HG03135 (cell line): ENCODE results near the gene C22orf39.

Experiments used
- ATAC-seq: cut with Tn5 transposase; IDR thresholded peaks from one replicate; pipeline ENCODE4 v1.9.1; 2021; ENCODE audit warnings: mild to moderate bottlenecking, moderate library complexity; ENCODE audit not compliant: unreplicated experiment

The C22orf39 gene, protein sequence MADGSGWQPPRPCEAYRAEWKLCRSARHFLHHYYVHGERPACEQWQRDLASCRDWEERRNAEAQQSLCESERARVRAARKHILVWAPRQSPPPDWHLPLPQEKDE

DNA sequence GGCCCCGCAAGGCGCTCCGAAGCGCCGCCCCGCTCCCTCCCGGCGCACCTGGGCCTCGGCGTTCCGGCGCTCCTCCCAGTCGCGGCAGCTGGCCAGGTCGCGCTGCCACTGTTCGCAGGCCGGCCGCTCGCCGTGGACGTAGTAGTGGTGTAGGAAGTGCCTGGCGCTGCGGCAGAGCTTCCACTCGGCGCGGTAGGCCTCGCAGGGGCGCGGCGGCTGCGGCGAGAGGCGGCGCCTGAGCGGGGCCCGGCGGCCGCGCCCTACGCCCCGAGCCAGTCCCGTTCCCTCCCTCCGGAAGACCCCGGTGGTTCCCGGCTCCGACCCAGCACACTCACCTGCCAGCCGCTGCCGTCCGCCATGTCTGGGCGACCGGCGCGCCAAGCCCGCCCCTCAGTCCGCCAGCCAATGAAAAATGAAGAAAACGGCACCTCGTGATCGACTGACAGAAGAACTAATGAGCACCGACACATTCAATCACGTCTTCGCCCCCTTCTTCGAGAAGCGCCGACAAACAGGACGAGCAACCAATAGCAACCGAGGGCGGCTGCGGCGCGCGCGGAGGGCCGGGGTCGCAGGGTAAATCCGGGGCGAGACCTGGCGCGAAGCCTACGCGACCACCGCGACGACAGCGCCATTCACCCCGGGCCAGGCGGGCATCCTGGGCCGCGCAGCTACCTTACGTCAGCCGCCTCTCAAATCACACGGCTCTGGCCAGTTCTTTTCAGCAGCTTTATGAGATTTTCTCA is at the start of gene C22orf39:
TSS of gene C22orf39 (minus strand) at position 382 of the 746 bp plus-strand sequence. CDS start at position 359, 23 bp downstream.
- peak; percentile 84 for ATAC-seq

DNA sequence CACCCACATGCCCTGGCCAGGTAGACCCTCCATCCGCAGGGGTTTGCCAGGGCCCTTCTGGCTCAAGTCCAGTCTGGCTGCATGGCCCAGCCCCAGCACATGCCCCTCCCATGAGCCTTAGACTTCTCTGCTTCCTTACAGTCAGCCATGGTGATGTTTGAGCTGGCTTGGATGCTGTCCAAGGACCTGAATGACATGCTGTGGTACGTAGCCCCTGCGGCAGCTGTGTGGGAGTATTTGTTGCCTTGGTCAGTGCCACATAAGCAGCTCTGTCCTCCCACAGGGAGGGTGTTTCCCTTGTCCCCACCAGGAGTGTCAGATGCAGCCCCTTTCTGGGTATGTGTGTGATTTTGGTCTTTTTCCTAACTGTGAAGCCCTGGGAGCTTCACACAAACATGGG is 49.7 kb upstream of the C22orf39 start:
- ATAC-seq = no peak

DNA sequence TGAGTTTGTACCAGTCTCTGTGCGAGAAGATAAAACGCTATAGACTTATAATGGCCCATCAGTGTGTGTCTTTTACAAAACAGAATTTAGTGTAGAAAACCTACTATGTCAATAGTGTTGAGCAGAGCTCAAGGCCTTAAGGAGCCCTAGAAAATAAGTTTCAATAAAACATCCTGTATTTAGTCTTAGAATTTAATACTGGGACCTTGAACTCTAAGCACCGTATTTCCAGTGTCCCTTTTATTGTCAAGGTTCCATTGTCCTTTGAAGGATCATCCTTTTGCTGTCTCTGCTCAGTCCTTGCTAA is 48.8 kb upstream of the C22orf39 start:
- no peak for ATAC-seq

DNA sequence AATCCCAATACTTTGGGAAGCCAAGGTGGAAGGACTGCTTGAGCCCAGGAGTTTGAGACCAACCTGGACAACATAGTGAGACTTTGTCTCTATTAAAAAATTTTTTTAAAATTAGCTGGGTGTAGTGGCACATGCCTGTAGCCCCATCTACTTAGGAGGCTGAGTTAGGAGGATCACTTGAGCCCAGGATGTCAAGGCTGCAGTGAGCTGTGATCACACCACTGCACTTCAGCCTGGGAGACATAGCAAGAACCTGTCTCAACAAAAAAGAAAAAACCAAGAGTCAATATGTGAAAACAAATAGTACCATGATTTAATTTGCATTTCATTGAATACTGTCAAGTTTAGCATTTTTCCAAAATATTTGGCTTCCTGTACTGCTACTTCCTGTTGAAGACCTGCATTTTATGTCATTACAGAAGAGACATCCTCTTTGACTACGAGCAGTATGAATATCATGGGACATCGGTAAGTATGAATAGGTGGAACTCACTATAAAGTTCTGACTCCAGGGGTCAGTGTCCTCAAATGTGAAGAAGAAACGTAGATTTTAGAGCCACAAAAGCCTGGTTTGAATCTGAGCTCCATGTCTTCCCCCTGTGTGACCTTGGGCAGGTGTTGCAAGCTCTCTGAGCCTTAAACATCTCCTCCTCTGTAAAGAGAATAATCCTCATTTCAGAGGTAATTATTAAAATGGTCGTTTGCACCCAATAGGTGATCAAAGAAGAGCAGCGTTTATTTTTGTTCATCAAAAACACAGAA is 48.2 kb upstream of the C22orf39 start:
- no peak for ATAC-seq

DNA sequence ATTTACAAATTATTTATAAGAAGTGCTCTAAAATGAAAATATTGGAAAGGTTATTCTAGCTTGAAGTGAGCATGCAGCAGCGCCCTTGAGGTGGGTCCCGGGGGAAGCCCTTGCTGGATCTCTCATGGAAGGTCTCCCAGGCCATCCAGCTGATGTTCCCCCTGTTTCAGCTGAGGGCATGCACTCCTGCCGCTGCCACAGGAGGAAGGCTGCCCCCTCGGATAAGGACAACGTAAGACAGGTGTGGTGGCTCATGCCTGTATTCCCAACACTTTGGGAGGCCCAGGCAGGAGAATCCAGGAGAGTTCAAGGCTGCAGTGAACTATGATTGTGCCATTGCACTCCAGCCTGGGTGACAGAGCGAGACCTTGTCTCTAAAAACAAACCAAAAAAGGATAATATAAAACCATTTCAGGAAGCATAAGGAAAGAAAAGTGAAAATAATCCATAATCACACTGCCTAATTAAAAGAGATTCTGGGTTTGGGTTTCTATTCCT is 47.2 kb upstream of the C22orf39 start:
- no peak for ATAC-seq

DNA sequence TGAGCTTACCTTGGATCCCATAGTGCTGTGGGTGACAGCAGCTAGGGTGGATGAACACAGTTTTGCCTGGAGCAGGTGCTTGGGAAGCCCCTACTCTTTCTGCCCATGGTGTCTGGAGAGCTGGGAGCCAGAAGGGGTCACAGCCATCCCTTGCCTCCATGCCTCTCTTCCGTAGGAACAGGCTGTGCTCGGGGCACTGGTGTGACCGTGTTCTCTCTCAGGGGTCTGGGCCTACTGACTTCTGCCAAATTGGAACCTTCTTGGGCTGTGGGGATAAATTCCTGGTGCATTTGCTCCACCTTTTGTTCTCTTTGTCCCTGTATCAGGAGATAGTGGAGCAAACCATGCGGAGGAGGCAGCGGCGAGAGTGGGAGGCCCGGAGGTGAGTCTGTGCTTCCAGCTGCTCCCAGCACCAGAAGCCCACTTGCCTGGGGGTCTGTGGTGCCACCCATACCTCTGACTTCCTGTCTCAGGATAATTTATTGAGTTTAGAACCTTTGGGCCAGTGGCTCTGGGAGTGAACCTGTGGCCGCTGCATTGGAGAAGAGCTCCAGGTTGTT is 46.6 kb upstream of the C22orf39 start:
- no peak for ATAC-seq

DNA sequence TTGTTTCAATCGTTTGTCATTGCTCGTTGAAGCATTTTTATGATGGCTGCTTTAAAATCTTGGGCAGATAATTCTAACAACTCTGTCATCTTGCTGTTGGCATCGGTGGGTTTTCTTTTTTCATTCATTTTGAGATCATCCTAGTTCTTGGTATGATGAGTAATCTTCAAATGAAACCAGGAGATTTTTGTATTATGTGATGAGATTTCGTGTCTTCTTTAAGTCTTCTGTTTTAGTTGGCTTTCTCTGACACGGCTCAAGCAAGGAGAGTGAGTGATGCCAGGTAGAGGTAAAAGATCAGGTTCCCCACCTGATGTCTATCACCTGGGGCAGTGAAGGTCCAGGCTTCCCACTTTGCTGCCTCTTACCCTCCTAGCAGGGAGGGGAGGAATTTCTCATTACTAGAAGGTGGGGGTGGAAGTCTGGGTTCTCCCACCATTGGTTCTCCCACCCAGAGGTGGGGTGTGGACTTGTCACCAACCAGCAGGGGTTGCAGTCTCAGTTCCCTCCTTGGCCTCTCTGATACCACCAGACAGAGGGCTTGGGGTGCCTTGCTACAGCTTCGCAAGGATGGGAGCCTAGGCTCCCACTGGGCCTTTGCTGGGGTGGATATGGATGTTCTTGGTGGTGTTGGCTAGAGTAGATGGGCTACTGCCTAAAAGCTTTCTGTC is 45.1 kb upstream of the C22orf39 start:
- ATAC-seq = no peak

DNA sequence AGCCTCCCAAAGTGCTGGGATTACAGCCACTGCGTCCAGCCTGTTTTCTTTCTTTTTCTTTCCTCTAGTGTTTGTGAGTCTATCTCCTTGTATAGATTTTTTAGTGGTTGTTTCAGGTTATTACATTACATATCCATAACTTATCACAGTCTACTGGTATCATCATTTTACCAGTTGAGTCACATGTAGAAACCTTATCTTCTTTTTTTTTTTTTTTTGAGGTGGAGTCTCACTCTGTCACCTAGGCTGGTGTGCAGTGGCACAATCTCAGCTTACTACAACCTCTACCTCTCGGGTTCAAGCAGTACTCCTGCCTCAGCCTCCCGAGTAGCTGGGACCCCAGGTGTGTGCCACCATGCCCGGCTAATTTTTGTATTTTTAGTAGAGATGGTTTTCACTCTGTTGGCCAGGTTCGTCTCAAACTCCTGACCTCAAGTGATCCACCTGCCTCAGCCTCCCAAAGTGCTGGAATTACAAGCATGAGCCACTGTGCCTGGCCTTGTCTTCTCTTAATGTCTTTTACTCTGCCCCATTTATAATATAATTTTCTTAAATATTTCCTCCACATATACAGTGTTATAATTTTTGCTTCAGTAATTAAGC is 43.2 kb upstream of the C22orf39 start:
- no peak for ATAC-seq

DNA sequence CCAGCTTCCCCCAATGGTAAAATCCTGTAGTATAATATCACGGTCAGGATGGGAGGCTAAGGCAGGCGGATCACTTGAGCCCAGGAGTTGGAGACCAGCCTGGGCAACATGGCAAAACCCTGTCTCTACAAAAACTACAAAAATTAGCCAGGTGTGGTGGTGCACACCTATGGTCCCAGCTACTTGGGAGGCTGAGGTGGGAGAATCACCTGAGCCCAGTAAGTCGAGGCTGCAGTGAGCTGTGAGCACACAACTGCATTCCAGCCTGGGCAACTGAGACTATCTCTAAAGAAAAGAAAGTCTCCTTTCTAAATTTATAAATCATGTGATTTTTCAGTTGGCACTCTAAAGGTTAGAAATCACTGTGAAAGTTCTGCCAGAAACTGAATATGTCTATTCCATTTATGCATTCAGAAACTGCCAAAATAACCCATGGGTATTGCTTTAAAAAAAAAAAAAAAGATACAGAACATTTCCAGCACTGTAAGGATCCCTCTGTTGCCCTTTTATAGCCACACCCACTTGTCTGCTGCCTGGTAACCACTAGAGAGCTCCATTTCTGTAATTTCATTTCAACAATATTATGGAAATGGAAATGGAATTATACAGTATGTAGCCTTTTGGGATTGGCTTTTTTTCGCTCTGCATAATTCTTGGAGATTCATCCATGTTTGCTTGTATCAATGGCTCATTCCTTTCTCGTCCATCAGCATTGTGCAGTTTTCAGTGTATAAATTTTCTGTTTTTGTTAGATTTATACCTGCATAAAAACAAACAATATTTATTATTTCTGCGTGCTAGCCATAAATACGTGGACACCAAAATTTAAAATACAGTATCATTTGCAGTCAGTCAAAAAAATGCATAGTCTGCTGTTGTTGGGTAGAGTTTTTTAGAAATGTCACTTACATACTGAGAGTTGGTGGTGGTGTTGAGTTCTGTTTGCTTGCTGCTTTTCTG is 41.7 kb upstream of the C22orf39 start:
- no peak for ATAC-seq

DNA sequence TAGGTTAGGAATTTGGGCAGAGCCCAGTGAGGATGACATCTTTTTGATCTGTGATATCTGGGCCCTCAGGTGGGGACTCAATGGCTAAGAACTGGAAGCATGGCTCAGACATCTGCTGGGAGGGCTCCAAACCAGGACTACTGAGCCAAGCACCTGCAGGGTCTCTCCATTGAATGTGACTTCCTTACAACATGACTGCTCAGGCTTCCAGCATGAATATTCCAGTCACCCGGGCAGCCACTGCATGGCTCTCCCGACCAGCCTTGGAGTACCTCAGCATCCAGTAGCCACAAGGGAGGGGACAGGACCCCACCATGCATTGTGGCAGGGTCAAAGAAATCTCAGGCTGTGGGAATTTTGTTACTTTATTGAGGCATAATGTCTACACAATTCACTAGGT is 40.8 kb upstream of the C22orf39 start:
- no peak for ATAC-seq

DNA sequence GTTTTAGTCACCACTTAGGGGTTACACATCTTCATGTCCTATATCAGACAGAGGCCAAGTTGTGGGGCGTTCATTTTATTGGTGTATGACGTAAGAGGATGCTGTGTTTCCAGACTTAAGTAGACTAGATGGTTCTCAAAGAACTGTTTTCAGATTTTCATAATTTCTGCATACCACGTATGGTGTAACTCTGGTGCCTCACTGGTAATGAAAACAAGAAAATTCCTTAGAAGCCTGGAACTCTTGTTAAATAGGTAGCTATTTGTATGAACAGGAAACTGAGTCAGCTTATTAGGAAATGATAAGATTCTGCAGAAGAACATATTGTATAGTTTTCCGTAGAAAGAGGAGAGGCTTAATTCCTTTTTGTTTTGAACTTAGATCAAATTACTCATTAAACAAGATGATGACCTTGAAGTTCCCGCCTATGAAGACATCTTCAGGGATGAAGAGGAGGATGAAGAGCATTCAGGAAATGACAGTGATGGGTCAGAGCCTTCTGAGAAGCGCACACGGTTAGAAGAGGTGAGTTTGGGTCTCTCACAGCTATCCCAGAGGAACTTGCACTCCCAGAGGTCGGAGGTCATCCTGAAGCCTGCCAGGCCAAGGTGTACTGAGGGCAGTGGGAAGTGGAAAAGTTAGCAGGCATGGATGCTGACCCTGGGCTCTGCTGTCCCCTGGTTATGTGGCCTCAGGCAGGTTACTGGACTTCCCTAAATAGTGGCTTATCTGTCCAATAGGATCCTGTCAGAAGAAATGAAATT is 36.2 kb upstream of the C22orf39 start:
- no peak for ATAC-seq

DNA sequence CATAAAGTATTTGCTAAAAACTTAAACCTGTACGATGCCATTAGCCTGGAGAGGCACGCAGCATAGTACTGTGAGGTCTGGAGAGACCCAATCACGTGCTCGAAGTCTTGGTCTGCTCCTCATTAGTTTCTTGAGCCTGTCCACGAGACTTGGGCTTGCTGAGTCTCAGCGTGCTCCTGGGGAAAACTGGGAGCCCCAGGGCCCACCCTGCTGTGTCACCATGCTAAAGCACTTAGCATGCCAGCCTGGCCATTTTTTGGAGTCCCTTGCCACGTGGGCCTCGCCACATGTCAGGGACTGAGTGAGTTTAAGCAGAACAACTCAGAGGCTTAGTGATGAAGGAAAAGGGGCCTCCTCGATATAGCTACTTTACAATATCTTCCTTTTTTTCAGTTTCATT is 34.8 kb upstream of the C22orf39 start:
- no peak for ATAC-seq

DNA sequence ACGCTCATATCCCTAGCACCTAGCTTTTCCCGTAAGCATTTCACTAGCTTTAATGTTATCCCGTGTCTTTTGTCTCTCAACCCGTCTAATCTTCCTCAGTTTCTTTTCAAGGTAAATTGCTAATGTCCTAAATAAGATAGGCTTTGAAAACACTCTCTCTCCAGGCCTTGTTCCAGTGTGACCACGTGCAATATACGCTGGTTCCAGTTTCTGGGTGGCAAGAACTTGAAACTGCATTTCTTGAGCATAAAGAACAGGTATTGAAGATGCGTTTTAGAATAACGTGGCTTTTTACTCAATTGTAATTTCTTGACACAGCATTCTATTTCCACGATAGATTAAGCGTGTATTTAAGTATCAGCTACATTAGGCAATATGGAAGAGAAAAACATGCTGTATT is 33.3 kb upstream of the C22orf39 start:
- ATAC-seq = no peak

DNA sequence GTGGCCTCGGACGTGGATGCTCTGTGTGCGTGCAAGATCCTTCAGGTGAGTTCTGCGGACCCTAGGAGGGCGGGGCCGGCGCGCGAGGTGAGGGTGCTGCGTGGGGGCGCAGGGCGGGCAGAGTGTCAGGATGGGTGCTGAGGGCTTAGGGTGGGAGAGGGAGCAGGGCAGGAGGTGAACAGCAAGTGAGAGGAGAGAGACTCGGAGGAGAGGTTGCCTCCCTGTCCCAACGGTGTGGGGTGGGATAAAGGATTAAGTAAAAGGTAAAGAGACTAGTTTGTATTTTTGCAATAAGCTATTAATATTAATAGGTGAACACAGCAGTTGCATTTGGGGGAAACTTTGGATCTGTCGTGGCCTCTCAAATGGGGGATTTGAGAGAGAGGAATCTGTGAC is 32.7 kb upstream of the C22orf39 start:
- peak; percentile 3 for ATAC-seq

DNA sequence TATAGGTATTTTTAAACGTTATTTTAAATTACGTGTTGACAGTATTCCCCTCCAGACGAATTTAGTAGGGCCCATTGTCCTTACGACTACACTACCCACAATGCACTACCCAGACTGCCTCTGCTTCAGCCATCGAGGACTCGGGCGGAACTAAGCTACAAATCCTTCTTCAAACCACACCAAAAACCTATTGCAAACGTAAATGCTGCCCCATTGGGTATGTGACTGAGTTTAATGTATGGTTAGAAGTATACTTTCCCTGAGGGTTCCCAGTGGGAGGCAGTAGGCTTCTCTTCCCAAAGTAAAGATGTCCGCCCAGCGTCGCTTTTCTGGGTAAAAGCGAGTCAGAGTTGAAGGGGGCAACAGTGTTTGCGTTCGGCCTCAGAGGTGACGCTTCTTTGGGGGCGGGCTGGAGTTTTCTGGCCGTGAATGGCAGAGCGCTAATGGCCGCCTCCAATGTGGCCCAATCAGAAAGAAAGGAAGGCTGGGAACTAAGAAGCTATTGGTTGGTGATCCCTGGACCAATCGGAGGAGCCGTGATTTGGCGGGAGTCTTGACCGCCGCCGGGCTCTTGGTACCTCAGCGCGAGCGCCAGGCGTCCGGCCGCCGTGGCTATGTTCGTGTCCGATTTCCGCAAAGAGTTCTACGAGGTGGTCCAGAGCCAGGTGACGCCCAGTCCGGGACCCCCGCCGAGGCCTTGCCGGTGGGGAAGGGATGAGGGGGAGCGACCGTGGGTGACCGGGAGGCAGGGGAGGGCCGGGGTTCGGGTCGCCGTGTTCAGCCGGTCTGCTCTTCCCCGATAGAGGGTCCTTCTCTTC is 32.1 kb upstream of the C22orf39 start, which contains the start of gene CDC45:
TSS of gene CDC45 (plus strand) at position 566 of the 818 bp plus-strand sequence. CDS start at position 615, 49 bp downstream.
- peak; percentile 84 for ATAC-seq

DNA sequence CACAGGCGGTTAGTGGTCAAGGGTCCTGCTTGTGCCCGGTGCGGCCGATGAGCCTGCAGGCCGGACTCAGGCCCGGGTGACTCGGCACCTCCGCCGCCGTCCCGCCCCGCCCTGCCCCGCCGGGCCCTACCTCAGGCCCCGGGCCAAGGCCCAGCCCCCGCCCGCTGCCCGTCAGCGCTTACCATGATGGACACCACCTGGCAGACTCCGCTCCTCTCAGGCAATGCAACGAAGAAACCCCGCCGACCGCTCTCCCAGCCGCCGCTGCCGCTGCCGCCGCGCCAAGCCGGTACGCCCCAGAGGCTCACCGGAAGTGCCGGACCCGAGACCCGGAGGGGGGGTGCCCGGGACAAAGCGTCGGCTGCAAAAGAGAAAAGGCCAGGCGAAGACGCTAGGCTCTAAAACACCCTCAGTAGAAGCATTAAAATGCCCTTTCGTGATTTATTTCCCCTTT is 31.4 kb upstream of the C22orf39 start, which contains the start of gene UFD1:
TSS of gene UFD1 (minus strand) at position 293 of the 454 bp plus-strand sequence. CDS start at position 185, 108 bp downstream.
- peak; percentile 46 for ATAC-seq

DNA sequence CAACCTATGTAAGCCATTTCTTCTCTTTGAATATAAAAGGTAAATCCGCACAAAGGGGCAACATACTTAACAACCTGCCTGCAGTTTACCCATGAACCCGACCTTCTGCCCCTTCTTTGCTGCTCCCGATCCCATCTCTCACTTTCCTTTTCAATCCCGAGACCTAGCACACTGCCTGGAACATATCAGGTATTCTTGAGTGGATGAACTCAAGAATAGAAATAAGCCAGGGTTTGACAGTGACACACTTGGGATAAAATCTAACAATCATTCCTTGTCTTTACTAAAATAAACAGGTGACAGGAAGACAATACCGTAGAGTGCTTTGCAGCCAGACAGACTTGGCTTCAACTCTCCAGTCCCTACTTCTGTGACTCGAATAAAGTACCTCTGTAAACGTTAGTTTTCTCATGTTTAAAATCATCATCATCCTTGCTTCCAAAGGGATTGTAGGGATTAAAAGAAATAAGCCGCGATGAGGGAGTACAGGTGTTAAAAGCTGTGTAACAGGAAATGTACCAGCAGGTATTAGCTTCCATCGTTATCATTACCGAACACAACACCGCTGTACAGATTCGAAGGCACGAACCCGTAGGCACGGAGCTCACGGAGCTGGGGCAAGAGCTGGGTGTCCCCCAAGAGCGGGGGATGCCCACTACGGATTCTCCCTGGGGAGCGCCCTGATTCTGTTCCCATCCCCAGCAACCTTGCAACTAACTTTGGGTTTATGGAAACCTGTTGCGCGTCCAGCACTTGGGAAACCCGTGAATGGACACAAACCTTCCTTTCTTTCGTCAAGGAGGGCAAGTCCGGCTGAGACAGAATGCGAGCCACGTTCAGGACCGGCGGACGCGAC is 30.8 kb upstream of the C22orf39 start:
- no peak for ATAC-seq
